ENCODE results near the gene PPIE.
"Not testable (repeated sequence)": the region's sequence is repeated elsewhere in the genome, so short reads cannot be mapped to it uniquely, and the experiment has no call there.

The PPIE gene

GRCh38 chr1:39777896-39778295, 39.2 kb downstream of the PPIE start:
- not testable (repeated sequence) for DNase-seq (ENCODE audit: low read depth)

DNA sequence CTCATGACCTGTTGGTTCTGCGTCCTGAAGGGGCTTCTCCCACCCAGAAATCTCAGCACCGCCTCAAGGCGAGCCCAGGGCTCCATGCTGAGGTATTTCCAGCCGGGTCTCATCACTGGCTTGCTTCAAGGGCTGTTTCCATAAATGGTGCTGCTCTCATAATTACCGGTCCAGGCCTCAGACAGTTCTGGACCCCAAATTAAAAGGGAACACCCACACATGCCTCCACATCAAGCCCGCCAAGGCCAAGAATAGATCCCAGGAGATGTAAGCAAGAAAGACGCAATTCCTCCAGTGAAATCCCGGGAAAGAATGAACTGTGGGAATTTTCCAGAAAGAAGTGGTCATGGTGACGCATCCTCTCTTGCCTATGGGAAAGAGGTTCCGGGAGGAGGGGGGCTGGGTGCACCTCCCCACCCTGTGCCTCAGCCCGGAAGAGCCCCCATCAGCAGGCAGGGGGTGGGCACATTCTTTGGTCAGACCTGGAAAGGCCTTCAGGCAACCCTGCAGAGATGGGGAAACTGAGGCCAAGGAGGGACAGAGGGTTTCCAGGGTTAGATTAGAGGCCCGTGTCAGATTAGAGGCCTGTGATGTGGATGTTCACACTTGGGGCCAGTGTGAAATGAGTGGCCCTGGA, 39.9 kb downstream of the PPIE start:
- not testable (repeated sequence) for DNase-seq (ENCODE audit: low read depth)

DNA sequence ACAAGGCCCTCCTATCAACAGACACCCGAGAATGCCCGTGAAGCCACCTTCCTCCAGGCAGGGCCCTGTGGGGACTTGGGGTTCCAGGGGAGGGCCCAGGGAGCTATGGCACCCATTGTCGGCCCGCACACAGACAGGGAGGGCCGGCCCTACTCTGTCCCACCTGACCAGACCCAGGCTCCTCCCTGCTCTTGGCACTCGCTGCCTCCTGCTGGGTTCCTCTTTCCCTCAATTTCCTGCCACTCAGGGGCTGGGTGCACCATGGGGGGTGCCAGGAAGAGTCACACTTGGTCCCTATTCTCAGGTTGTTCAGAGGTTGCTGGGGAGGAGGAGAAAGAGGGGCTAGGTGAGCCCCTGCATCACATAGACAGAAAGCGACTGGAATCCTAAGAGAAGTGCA, 40.5 kb downstream of the PPIE start:
- DNase-seq (ENCODE audit: low read depth): no peak

DNA sequence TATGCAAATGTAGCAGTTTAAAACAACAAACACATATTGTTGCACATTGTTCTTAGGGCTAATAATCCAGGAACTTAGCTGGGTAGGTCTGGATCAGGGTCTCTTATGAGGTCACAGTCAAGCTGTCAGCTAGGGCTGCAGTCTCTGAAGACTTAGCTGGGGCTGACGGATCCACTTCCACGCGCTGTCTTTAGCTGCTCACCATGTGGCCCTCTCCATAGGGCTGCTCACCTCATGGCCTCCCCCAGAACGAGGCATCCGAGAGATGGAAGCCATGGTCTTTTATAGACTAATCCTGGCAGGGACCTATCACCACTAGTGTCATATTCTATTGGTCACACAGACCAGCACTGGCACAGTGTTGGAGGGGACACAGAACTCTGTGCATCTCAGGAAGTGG, 41.1 kb downstream of the PPIE start:
- no peak for DNase-seq (ENCODE audit: low read depth)

GRCh38 chr1:39781349-39781715, 42.6 kb downstream of the PPIE start:
- no peak for DNase-seq (ENCODE audit: low read depth)

DNA sequence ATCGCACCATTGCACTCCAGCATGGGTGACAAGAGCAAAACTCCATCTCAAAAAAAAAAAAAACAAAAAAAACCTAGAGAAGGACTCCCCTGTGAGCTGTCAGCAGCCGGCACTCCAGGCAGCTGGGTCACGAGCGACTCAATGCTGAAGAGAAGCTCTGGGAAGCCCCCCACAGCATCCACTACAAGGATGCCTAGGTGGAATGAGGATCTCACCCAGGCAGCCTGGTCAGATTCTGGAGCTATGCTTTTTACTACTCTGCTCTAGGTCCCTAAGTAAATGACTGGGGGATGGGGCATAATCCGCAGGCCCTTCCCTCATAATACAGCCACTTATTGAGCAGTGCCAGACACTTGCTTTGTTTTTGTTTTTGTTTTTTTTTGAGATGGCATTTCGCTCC, 43.4 kb downstream of the PPIE start:
- no peak for DNase-seq (ENCODE audit: low read depth)

DNA sequence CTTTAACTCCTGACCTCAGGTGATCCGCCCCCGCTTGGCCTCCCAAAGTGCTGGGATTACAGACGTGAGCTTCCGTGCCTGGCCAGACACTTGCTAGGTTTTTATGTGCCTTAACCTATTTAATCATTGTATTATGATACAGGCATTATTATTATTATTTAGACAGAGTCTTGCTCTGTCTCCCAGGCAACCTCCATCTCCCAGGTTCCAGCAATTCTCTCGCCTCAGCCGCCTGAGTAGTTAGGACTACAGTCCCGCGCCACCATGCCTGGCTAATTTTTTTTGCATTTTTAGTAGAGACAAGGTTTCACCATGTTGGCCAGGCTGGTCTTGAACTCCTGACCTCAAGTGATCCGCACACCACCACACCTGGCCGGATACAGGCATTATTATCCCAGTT, 44.0 kb downstream of the PPIE start:
- DNase-seq (ENCODE audit: low read depth): not testable (repeated sequence)

DNA sequence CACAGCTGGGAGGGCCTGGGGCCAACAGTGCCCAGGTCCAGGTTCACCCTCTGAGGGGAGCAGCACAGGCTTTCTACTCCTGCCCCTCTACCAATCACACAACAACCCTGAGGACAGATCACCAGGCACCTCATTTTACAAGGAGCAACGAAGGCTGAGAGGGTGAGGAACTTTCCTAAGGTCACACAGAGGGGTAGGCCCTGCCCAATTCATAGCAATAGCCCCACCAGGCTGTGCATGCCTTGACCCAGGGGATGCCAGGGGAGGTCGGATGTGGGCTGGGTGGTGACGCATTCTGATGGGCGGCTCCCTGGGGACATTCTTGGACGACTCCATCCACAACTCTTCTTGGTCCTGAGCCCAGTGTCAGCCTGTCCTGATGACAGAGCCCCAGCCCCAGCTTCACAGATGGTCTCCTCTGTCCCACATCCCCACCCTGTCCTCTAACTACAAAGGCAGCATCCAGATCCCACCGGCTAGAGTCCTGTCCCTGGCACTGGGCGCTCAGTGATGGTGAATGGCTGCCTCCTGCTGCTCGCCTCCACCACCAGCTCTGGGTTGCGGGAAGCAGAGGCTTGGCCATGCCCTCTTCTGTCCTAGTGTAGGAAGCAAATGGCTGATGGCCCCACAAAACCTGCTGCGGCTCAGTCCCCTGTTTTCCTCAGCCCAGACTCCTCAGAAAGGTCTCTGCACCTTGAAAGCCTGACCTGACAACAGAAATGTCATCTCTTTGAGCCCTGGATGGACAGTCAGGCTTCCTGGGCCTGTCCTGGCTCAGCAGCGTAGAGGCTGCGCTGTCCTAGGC, 47.8 kb downstream of the PPIE start:
- not testable (repeated sequence) for DNase-seq (ENCODE audit: low read depth)

- DNase-seq (ENCODE audit: low read depth): not testable (repeated sequence)
These were observed 48.4 kb downstream of the PPIE start for GRCh38 chr1:39787108-39787375.

DNA sequence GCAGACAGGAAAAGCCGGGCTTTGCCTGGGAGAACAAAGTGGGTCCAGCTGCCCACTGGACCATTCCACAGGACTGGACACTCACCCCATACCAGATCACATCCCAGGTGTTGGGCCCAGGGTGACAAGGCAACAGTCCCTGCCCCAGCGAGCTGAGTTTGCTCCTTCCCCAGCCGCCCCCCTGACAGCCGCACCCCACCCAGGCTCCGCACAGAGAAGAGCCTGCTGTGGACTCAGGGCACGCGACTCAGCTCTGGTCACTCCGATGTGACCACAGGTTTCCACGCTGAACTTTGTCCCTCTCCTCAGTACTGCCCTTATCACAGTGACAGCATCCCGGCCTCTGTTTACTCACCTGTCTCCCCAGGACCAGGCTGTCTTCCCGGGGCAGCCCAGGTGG, 48.8 kb downstream of the PPIE start:
- DNase-seq (ENCODE audit: low read depth): no peak

DNA sequence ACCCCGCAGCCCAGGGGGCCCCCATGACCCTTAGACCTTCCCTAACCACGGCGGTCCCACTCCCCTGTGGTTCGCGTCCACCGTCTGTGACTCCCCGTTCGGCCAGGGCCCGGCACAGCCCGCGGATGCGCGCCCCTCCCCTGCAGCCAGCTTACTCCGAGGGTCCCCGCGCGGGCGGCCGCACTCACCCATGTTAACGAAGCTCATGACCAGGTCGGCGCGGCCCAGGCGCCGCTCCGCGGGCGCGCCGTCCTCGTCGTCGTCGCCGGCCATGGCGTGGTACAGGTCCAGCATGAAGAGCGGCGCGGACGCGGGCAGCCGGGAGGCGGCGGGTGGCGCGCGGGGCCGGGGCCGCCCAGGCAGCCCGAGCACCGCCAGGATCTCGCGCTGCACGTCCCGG, 49.3 kb downstream of the PPIE start:
- not testable (repeated sequence) for DNase-seq (ENCODE audit: low read depth)

- DNase-seq (ENCODE audit: low read depth): no peak
These were observed 49.7 kb downstream of the PPIE start for GRCh38 chr1:39788426-39788757.

GRCh38 chr1:39788758-39789570, 50.3 kb downstream of the PPIE start, which contains the start of gene BMP8B:
TSS of gene BMP8B (minus strand) at chr1:39788865. CDS start at chr1:39788485, 380 bp downstream.
- no peak for DNase-seq (ENCODE audit: low read depth)

DNA sequence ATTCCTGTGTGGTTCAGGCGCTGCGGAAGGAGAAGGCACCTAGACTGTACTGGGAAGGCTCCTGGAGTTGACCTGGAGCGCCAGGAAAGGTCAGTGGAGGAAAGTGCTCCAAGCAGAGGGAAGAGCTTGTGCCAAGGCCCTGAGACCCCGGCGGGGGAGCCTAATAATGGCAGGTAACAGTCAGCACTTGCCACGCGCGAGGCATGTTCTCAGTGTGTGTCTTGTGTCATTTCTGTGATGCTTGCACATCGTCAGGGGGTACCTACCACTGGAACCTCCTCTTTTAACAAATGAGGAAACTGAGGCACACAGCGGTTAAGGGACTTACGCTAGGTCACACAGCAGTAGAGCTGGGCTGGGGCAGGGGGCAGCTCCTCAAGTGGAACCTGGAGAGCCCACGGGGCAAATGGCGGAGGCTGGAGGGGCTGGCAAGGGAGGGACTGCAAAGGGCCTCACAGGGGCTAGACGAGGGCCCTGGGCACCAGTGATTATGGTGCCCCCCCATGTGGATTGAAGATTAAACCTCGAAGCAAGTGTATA, 51.0 kb downstream of the PPIE start:
- no peak for DNase-seq (ENCODE audit: low read depth)

- DNase-seq (ENCODE audit: low read depth): no peak
These were observed 53.2 kb downstream of the PPIE start for GRCh38 chr1:39791838-39792237.

- no peak for DNase-seq (ENCODE audit: low read depth)
These were observed 57.0 kb downstream of the PPIE start for GRCh38 chr1:39795651-39796050.

DNA sequence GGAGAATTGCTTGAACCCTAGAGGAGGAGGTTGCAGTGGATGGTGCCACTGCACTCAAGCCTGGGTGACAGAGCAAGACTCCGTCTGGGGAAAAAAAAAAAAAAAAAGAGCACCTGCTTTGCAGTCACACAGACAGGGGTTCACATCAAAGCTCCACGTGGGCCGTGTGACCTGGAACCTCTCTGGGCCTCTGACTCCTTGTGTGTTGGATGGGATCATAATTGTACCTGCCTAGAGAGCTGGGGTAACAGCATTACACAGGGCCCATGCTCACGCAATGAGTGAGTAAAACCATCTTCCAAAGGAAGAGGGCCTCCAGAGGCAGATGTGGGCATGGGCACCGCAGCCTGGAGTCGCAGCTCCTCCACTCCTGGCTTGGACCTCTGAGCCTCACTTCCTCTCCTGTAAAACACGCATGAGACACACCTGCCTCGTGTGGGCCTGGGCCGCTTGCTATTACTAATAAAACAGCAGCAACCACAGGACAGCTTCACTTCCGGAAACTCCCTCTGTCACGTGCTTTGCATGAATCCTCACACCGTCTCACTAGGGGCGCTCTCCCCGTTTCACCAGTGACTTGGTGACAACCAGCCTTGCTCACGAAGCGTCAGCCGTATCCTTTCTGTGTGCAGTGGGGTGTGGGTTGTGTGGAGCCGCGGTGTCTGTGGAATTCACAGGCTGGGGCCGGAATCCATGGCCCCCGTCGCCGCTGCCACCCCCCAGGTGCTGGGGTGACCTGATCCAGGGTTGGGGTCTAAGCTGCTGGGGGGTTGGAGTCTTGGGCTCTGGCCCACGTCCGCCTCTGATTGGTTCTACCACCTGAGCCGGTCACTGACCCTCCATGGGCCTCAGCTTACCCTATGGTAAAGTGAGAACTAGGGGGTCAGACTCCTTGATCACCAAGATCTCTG, 60.4 kb downstream of the PPIE start:
- peak; percentile 41 for DNase-seq (ENCODE audit: low read depth)

- DNase-seq (ENCODE audit: low read depth): peak; percentile 50
These were observed 61.2 kb downstream of the PPIE start for GRCh38 chr1:39799770-39800470.

GRCh38 chr1:39800471-39800835, 61.8 kb downstream of the PPIE start:
- DNase-seq (ENCODE audit: low read depth): no peak

DNA sequence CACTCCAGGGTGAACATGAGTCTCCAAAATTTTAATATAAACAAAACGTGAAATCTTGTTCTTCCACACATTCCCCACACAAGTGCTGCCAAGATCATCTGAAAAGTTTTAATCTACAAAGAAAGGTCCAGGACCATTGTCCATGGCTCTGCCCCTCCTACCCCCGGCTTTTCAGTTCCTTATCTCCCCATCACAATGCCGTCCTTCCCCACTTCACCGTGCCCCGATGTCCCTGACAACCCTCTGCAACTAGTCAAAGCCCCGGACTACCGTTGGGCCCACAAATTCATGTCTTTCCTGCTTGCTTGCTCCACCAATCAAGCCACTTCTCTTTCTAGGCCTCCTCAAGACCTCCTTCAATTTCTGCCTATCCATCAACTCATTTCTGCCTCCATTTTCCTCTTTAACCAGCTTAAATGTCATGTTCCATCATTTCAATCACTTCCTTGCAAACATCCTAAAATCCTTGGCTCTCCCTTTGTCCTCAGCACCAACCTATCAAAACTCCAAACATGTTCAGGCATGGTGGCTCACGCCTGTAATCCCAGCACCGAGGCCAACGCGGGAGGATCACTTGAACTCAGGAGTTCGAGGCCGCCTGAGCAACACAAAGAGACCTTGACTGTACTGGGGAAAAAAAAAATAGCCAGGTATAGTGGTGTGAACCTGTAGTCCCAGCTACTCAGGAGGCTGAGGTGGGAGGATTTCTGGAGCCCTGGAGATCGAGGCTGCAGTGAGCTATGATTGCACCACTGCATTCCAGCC, 64.0 kb downstream of the PPIE start:
- no peak for DNase-seq (ENCODE audit: low read depth)

- DNase-seq (ENCODE audit: low read depth): no peak
These were observed 66.7 kb downstream of the PPIE start for GRCh38 chr1:39805385-39805784.

Data from stimulated activated CD8-positive, alpha-beta memory T cell treated with anti-CD3 and anti-CD28 coated beads, Interleukin-15, amount 100 ng/mL, for 24 hours (primary cell).